NCI-H1930 (cell line): ENCODE measurements around the gene LEUTX.
"Not testable (repeated sequence)": the region's sequence is repeated elsewhere in the genome, so short reads cannot be mapped to it uniquely, and the experiment has no call there.

ENCODE experiments used
- DNase-seq, 2 experiments: peaks; one replicate each; lab custom pipeline; 2025; lab: John Stamatoyannopoulos, UW

Gene LEUTX

GRCh38 chr19:39780894-39781293 lies 2.2 kb downstream of the LEUTX start:
- no peak for DNase-seq

- peak in 1 of 2 experiments; percentile 5 for DNase-seq
These were observed 9.6 kb downstream of the LEUTX start for GRCh38 chr19:39788244-39788643.

GRCh38 chr19:39792999-39793546 lies 14.4 kb downstream of the LEUTX start:
- DNase-seq: peak in 1 of 2 experiments; percentile 4

GRCh38 chr19:39795001-39795400 lies 16.3 kb downstream of the LEUTX start:
- DNase-seq: no peak

GRCh38 chr19:39796000-39796498 lies 17.4 kb downstream of the LEUTX start:
- no peak for DNase-seq

- no peak for DNase-seq
These were observed 18.4 kb downstream of the LEUTX start for GRCh38 chr19:39797083-39797482.

- no peak for DNase-seq
These were observed 24.3 kb downstream of the LEUTX start for GRCh38 chr19:39802958-39803357.

GRCh38 chr19:39805104-39805503 lies 26.4 kb downstream of the LEUTX start:
- no peak for DNase-seq

GRCh38 chr19:39807846-39808364 lies 29.3 kb downstream of the LEUTX start:
- no peak for DNase-seq

GRCh38 chr19:39808688-39809087 lies 30.0 kb downstream of the LEUTX start:
- not testable (repeated sequence) for DNase-seq

- DNase-seq: no peak
These were observed 30.7 kb downstream of the LEUTX start for GRCh38 chr19:39809368-39809767.

GRCh38 chr19:39810424-39810823 lies 31.8 kb downstream of the LEUTX start:
- DNase-seq: no peak

- DNase-seq: no peak
These were observed 32.4 kb downstream of the LEUTX start for GRCh38 chr19:39811064-39811463.

GRCh38 chr19:39813264-39813993 lies 34.8 kb downstream of the LEUTX start:
- DNase-seq: no peak

- not testable (repeated sequence) for DNase-seq
These were observed 35.5 kb downstream of the LEUTX start for GRCh38 chr19:39814111-39814510.

GRCh38 chr19:39814595-39814994 lies 35.9 kb downstream of the LEUTX start:
- no peak for DNase-seq

- no peak for DNase-seq
These were observed 37.8 kb downstream of the LEUTX start for GRCh38 chr19:39816287-39817048.

- no peak for DNase-seq
These were observed 39.4 kb downstream of the LEUTX start for GRCh38 chr19:39817888-39818561.

GRCh38 chr19:39818626-39819097 lies 40.0 kb downstream of the LEUTX start:
- DNase-seq: no peak

GRCh38 chr19:39819786-39820185 lies 41.1 kb downstream of the LEUTX start:
- no peak for DNase-seq

GRCh38 chr19:39820696-39821095 lies 42.0 kb downstream of the LEUTX start:
- no peak for DNase-seq

- DNase-seq: no peak
These were observed 45.0 kb downstream of the LEUTX start for GRCh38 chr19:39823686-39824085.
